GM18519 (cell line): ENCODE measurements around the gene ZNF408.
"Not testable (repeated sequence)": the region's sequence is repeated elsewhere in the genome, so short reads cannot be mapped to it uniquely, and the experiment has no call there.

ENCODE experiments used
- ATAC-seq: cut with Tn5 transposase; IDR thresholded peaks from one replicate; pipeline ENCODE4 v1.9.1; 2021; ENCODE audit warnings: mild to moderate bottlenecking, moderate library complexity; ENCODE audit not compliant: unreplicated experiment, low FRiP score

Gene ZNF408

DNA sequence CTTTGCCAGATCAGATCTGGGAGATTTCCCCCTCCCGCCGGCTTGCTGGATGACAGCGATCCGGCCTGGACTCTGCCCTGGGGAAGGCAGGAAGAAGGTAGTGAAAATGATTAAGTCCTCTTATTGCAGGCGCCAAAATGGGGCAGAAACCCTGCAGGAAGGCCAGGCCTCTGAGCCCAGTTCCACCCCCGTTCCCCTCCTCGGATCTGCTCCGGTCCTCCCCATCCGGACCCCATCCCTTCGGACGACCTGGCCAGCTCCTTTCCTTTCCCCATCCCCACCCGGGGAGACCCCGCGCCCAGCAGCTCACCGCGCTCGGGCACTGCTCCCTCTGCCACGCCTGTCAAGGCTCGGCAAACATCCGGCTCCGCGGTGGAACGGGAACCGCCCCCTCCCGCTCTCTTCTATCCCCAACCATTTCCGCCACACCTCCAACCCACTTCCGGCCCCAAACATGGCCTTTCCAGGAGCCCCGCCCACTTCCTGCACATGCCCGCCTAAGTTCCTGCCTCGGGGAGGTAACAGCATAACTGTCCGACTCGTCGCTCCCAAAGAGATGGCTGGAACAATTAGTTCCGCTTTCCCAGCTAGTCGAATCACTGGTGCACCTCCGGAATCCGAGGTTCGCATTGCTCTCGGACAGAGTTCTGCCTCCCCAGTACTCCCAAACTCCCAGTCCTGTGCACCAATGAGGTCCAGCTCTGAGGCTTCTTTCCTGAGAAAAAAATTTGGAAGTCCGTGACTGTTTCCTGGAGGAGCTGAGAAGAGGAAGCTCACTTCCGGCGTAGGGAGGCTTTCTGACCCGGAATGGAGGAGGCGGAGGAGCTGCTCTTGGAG is at the start of gene ZNF408, which contains the start of gene ARHGAP1:
Gene ZNF408 (plus strand): TSS at position 791 of the 837 bp plus-strand sequence. CDS start 17 bp downstream, at position 808.
Gene ARHGAP1 (minus strand): TSS at position 379 of the 837 bp plus-strand sequence. CDS start 4,512 bp downstream, outside the sequence.
- peak; percentile 76 for ATAC-seq

DNA sequence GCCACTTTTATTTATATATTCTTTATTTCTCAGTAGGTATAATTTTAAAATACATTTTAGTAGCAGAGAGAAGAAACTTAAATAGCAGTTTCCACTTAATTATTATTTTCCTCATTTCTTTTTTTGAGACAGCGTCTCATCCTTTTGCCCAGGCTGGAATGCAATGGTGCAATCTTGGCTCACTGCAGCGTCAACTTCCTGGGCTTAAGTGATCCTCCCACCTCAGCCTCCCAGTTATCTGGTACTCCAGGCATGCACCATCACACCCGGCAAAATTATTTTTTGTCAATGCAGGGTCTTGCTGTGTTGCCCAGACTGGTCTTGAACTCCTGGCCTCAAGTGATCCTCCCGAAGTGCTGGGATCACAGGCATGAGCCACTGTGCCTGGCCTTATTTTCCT is 45.2 kb upstream of the ZNF408 start:
- ATAC-seq, result no peak

- no peak for ATAC-seq
Observed at GRCh38 chr11:46657186-46657585, 43.6 kb upstream of the ZNF408 start.

- no peak for ATAC-seq
Observed at GRCh38 chr11:46658259-46658658, 42.6 kb upstream of the ZNF408 start.

DNA sequence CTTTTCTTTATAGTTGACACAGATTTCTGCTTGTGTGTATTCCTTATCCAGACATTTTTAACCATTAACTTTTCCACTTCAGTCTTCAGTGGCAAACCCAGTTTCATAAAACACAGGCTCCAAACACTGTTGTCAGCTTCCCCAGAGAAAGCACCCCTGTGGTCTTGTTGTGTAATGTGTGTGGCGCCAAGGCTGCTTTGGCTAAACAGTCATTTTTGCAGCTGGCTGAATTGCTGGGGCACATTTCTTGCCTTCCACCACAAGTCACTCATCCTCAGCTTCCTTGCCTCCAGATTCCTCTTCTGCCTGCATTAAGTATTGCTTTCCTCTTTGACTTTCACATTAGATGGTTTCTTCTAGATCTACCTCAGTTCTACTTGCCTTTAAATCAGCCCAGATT is 40.9 kb upstream of the ZNF408 start:
- no peak for ATAC-seq

DNA sequence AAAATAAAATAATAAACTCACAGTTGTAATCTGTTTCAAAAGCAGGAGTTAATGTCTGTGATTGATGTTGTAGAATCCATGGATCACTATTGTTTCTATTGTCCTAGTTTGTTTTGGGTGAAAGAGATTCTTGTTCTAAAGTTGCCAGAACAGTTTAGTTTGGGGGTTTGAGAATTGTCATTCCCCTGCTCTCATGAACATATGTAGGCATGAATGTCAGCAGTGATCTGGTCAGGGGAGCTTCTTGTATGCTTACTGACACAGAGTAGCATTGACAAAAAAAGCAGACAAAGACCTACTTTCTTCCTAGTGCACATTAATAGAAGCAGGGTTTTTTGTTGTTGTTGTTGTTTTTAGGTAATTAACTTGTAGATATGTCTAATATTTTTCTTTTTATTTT is 39.0 kb upstream of the ZNF408 start:
- ATAC-seq, result no peak

- no peak for ATAC-seq
Observed at GRCh38 chr11:46662366-46662765, 38.5 kb upstream of the ZNF408 start.

- no peak for ATAC-seq
Observed at GRCh38 chr11:46663277-46663940, 37.4 kb upstream of the ZNF408 start.

DNA sequence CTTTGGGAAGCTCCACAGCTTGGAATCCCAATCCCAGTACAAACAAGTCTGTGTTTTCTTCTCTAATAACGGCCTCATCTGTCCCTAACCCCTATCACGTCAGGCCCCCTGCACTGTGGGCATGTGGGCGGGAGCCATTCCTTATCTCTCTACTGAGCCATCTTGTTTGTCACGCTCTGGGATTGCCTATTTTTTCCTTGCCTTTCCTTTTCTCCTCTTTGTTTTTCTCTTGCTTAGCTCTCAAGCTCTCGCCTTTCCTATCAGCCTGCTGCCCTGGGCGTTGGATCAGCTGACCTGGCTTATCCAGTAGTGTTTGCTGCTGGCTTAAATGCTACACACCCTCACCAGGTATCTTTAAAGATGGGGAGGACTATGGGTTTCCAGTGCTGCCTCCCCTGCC is 36.2 kb upstream of the ZNF408 start:
- no peak for ATAC-seq

DNA sequence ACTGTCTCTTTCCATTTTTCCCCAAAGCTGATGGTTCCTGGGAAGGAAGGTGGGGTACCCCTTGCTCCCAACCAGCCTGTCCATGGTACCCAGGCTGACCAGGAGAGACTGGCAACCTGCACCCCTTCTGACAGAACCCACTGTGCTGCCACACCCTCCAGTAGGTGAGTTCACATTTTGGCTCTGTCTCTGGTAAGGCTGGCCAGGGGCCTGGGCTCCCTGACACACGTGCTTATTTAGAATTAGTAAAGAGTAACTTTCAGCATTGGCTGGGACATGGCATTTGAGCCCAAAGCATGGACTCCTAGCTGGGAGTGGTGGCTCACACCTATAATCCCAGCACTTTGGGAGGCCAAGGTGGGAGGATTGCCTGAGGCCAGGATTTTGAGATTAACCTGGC is 35.5 kb upstream of the ZNF408 start:
- no peak for ATAC-seq

GRCh38 chr11:46666516-46666915 is 34.3 kb upstream of the ZNF408 start:
- no peak for ATAC-seq

GRCh38 chr11:46667043-46667481 is 33.8 kb upstream of the ZNF408 start:
- ATAC-seq, result no peak

DNA sequence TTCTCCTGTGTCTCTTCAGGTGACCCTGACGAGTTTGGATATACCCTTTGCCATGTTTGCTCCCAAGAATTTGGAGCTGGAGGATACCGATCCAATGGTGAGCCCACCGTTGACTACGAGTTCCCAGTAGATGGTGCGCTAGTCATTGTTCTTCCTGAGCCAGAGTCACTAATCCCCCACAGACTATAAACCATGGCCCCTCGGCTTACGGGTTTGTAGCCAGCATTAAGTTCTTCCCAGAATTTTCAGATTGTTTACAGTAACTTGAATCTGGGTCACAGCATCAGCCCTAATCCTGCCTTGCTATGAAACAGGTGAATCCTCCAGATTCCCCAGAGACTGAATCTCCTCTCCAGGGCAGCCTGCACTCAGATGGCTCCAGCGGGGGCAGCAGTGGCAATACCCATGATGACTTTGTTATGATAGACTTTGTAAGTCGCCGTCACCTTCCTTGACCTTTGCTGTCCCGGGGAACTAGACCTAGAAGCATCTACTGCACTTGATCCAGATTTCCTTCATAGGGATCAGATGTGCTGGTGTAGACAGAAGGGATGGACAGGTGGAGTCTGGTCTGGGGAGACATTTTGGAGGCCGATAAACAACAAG is 32.2 kb upstream of the ZNF408 start:
- no peak for ATAC-seq

DNA sequence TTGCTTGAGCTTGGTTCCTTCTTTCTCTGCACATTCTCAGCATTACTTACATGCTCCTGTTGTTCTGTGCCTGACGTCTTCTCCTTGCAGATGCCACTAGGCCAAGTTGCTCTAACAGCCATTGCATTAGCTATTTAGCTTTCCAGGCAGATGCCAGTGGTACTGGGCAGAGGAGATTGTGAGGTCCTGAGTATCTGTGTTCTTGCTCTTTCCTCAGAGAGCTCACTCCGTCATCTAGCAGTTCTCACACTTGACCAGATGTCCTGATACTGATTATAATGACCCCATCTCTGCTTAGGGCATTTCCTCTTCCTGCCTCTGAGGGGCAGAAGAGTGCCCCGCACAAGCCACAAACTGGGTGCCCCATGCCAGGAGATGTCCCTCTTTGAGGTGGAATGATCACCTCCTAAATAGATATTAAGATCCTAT is 31.1 kb upstream of the ZNF408 start:
- ATAC-seq, result no peak

DNA sequence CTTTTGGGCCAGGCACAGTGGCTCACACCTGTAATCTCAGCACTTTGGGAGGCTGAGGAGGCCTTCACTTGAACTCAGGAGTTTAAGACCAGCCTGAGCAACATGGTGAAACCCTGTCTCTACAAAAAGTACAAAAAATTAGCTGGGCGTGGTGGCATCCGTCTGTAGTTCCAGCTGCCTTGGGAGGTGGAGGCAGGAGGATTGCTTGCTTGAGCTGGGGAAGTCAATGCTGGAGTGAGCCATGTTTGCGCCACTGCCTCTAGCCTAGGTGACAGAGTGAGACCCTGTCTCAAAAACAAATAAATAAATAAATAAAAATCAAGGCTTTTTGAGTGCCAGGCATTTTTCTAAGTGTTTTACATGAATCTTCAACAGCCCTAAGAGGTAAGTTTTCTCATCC is 30.3 kb upstream of the ZNF408 start:
- ATAC-seq, result not testable (repeated sequence)

DNA sequence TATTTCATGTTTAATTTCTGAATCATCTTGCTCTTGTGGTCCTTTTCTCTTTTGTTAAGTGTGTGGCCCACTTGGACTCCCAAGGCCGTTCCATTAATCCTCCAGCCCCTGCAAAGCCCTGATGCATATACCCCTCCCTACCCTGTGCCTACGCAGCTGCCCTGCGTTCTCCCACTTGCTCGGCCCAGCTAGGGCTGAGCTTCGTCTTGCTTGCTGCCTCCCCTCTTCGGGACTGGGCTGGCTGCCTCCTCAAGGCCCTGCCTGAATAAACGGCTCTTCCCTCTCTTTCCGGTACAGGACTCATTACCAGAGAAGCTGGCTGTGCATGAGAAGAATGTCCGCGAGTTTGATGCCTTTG is 28.9 kb upstream of the ZNF408 start:
- no peak for ATAC-seq

GRCh38 chr11:46672381-46672839 is 28.4 kb upstream of the ZNF408 start:
- no peak for ATAC-seq

DNA sequence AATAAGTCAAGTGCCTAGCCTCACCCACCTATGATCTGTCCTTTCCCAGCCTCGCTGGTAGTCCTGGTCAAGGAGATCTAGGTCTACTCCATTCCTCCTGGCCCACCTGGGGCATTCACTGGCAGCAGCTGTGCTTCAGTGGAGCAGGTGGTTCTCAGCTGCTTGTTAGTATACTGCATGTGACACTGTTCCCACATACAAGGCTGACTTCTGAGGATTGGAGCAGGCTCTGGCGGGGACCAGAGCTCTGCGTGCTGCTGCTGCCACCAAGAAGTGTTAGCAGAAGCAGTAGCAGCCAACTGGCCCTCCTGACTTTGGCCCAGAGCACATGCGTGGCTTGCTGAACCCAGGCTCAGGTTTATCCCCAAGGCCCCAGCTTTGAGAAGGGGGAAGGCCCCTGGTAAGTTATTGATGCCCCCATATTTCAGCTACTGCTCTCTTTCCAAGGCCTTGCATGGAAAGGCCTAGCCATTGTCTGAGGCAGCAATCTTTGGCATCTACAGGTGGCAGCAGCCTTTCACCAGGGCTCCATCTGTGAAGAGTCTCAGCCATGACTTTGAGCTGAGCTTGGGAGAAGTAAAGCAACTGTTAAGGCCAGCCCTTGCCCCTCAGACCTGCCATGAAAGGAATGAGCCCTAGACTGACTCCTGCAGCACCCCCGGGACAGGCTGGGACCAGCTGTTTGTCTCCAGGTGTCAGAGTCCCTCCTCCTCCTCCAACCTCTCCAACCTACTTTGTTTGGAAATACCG is 26.9 kb upstream of the ZNF408 start:
- ATAC-seq, result no peak

DNA sequence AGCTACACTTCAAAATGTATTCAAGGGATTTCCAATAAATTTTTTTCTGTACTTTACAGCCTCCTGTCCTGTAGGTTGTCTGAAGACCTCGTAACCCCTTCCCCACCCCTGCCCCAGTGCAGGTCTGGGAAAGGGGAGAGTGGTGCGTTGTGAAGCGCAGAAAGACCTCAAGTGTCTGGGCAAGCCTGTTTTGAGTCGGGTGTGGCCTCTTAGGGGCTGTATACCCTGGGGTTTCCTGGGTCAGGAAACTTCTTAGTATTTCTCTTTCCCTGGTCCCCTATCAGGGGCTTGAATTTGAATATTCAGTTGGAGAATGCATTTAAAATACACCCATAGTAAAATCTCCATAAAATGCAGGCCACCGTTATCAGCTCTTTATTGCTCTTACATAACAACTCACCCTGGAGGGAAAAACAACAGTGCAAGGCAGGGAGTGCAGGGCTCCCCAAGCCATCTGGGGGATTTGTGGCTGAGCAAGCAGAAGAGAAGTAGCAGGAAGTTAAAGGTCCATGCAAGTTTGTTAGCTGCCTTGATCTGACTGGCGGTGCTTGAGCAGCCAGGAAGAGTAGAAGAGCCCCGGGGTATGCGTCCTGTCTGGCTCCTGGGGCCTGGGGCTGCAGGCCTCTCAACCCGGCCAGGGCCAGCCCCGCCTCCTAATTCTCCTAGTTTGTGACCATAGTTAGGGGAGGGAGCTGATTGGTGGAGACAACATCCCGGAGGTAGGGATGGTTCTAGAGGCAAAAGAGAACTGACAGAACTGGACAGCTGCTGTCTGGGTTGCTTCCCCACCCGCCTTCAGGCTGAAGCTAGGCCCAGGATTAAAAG is 26.2 kb upstream of the ZNF408 start:
- no peak for ATAC-seq
